Kidney (tissue), 14 donors: ENCODE results near the gene ARPP21. TPM values are rescaled to one million over a fixed set of nuclear protein-coding genes. Genes with fewer than 3 reads are reported as not detected.
A peak's percentile ranks its signal among the peaks of the same experiment; 100 is the strongest.

ENCODE experiments used
- DNase-seq, 5 donors: peaks; one replicate each; pipeline ENCODE4 v3.0.0-alpha.2; 2013 to 2020
- FAIRE-seq: peaks from 2 replicates; lab custom pipeline; 2012; peaks lifted over from hg19 to GRCh38; lab: Jason Lieb, UNC
- H3K27ac ChIP-seq, 2 donors: one replicate each; pipeline ENCODE4 v1.7.0; 2013; ENCODE audit warnings: low read depth in 2 of 2, low read length in 2 of 2, inconsistent platforms in 1 of 2
- H3K27me3 ChIP-seq: one replicate; pipeline ENCODE4 v1.7.1; 2013; ENCODE audit warnings: low read length, inconsistent platforms; ENCODE audit not compliant: control insufficient read depth, insufficient read depth
- H3K36me3 ChIP-seq, 3 donors: one replicate each; pipeline versions ENCODE4 v1.7.0 to v1.7.1; 2013; ENCODE audit warnings: low read length in 3 of 3, control low read depth in 1 of 3, inconsistent platforms in 1 of 3; ENCODE audit not compliant: insufficient read depth in 3 of 3, control insufficient read depth in 2 of 3
- H3K4me1 ChIP-seq, 3 donors: one replicate each; pipeline versions ENCODE4 v1.7.0 to v1.7.1; 2013; ENCODE audit warnings: low read length in 3 of 3, inconsistent platforms in 1 of 3, low read depth in 1 of 3; ENCODE audit not compliant: control insufficient read depth in 2 of 3, insufficient read depth in 2 of 3
- H3K4me3 ChIP-seq, 3 donors: one replicate each; pipeline versions ENCODE4 v1.7.0 to v1.8.1; 2013; ENCODE audit warnings: low read length in 3 of 3, control low read depth in 1 of 3, inconsistent platforms in 1 of 3
- H3K9ac ChIP-seq, 3 donors: one replicate each; pipeline versions ENCODE4 v1.7.0 to v1.7.1; 2013; ENCODE audit warnings: low read length in 3 of 3, control low read depth in 1 of 3, inconsistent platforms in 1 of 3
- H3K9me3 ChIP-seq, 3 donors: one replicate each; pipeline versions ENCODE4 v1.7.0 to v1.7.1; 2013; ENCODE audit warnings: low read length in 3 of 3, control low read depth in 1 of 3, inconsistent platforms in 1 of 3; ENCODE audit not compliant: control insufficient read depth in 2 of 3, insufficient read depth in 1 of 3
- CTCF ChIP-seq: IDR thresholded peaks from 3 replicates; pipeline ENCODE4 v1.5.1; 2012; ENCODE audit warnings: mild to moderate bottlenecking, moderate library complexity, borderline replicate concordance; ENCODE audit not compliant: insufficient read depth; ENCODE audit errors: extremely low read depth
- intact Hi-C: fragments of 100-400 bp; cut with DNase I; formaldehyde crosslinking; loops from one replicate; pipeline ENCODE4 v1.11.1; 2022
- polyA plus RNA-seq: library from polyadenylated mRNA; stranded (reverse); fragments of 350-450 nt; fragmentation: Illumina TruSeq; extraction: RNeasy Lipid Tissue Mini Kit (QIAGEN cat#74804); gene quantifications from one replicate; pipeline ENCODE4 v1.2.3, GENCODE V29; 2014; ENCODE audit warnings: low read depth, low replicate concordance; ENCODE audit not compliant: insufficient read depth
- total RNA-seq: library from RNA; stranded (reverse); fragmentation: NEBNext Ultra II Directional; extraction: Animal tissue kit (Norgen Biotek cat#: 25700); gene quantifications from one replicate; pipeline ENCODE4 v1.2.1, GENCODE V29; 2021
- donor health status: control.
- donor health status: control.
- donor health status: control.
- donor health status: control.
- donor health status: control.
- donor health status: DM: yes; HTN: yes; CAD: no.
- donor health status: Normal renal cell carcinoma (clear cell type).

ARPP21 gene
- total and polyA plus RNA-seq, 2 donors from 2014 or later: 0.11 to 0.44 TPM

DNA sequence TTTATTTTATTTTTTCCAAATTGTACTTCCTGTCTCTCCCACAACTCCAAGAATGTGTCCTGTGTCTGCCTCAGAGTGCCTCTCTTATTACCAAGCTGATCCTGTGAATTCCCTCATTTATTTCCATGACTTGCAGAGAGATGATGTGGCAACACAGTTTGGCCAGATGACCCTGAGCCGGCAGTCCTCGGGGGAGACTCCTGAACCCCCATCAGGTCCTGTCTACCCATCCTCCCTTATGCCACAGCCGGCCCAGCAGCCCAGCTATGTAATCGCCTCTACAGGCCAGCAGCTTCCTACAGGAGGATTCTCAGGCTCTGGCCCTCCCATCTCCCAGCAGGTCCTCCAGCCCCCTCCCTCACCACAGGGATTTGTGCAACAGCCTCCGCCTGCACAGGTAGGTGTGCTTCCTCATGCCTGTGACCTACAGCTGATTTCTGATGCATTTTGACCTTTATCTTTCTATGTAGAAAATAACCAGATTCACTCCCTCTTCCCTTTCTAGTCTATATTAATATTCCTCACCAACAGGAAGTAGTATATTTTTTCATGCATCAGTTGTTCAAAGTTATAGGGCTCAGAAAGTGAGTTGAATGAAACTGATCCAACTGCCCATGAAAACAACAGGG lies 100.0 kb downstream of the ARPP21 start:
- no peak for TF ChIP-seq CTCF
- Histone ChIP-seq H3K27me3 (no peaks in the 10 kb centered on the region), H3K9ac (no peak overlapping the region)

GRCh38 chr3:35739964-35740527 lies 100.7 kb downstream of the ARPP21 start:
- FAIRE-seq: no peak
- Histone ChIP-seq H3K36me3 (no peaks in the 10 kb centered on the region), H3K4me3 (no peak overlapping the region), H3K9me3 (no peaks in the 10 kb centered on the region), H3K9ac (no peak overlapping the region), H3K27me3 (no peaks in the 10 kb centered on the region), H3K27ac (no peak overlapping the region), H3K4me1 (no peaks in the 10 kb centered on the region)
- peak in 2 of 5 donors; percentile 20 to 33 for DNase-seq
- intact Hi-C loops: no loop called here
- TF ChIP-seq CTCF: no peak

More for the DNA sequence above, 100.0 kb downstream of the ARPP21 start:
- no peak for FAIRE-seq
- peak in 4 of 5 donors; percentile 11 to 49 (median 15) for DNase-seq
- Histone ChIP-seq H3K9me3 (no peaks in the 10 kb centered on the region), H3K36me3 (no peaks in the 10 kb centered on the region), H3K27ac (no peak overlapping the region), H3K4me1 (no peaks in the 10 kb centered on the region), H3K4me3 (no peak overlapping the region)
- intact Hi-C loops: no loop called here

- TF ChIP-seq CTCF: no peak
- Histone ChIP-seq H3K4me3 (no peak overlapping the region), H3K9ac (no peak overlapping the region), H3K9me3 (no peaks in the 10 kb centered on the region), H3K36me3 (no peaks in the 10 kb centered on the region), H3K4me1 (no peaks in the 10 kb centered on the region), H3K27me3 (no peaks in the 10 kb centered on the region), H3K27ac (no peak overlapping the region)
- FAIRE-seq: no peak
- DNase-seq: no peak
- intact Hi-C loops: no loop called here
Observed at GRCh38 chr3:35743218-35743617, 103.9 kb downstream of the ARPP21 start.

GRCh38 chr3:35744419-35744818 lies 105.1 kb downstream of the ARPP21 start:
- TF ChIP-seq CTCF: no peak

More at GRCh38 chr3:35744419-35744818, 105.1 kb downstream of the ARPP21 start:
- no peaks in the 10 kb centered on the region for H3K4me1 ChIP-seq
- no peak overlapping the region for H3K9ac ChIP-seq
- no peaks in the 10 kb centered on the region for H3K27me3 ChIP-seq
- H3K27ac ChIP-seq: no peak overlapping the region
- H3K9me3 ChIP-seq: no peaks in the 10 kb centered on the region
- intact Hi-C loops: no loop called here
- H3K4me3 ChIP-seq: no peak overlapping the region
- no peak for FAIRE-seq
- DNase-seq: peak in 4 of 5 donors; percentile 33 to 65 (median 47)
- H3K36me3 ChIP-seq: no peaks in the 10 kb centered on the region
